Tibial nerve (tissue), 4 donors: ENCODE measurements around the gene SMAD5.

Experiments used
- EP300 ChIP-seq, 2 donors: sonication (generic); formaldehyde crosslinking; IDR thresholded peaks; one replicate each; pipeline ENCODE4 v1.6.1; 2017; ENCODE audit warnings: antibody characterized with exemption in 2 of 2, mild to moderate bottlenecking in 1 of 2
- POLR2A ChIP-seq, 2 donors: fragments of 450-650 bp; IDR thresholded peaks; one replicate each; pipeline ENCODE4 v1.6.1; 2017; ENCODE audit warnings: antibody characterized with exemption in 2 of 2, mild to moderate bottlenecking in 2 of 2, moderate library complexity in 2 of 2
- TF ChIP-seq, protein P1 (sequence below), 5 experiments: fragments of 200-600 bp in 3 of 5; fragments of 450-650 bp in 2 of 5; sonication (generic) in 3 of 5; IDR thresholded peaks; one replicate each; pipeline ENCODE4 v1.5.1; 2016 to 2019; ENCODE audit warnings: antibody characterized with exemption in 5 of 5, mild to moderate bottlenecking in 3 of 5, moderate library complexity in 2 of 5

DNA sequence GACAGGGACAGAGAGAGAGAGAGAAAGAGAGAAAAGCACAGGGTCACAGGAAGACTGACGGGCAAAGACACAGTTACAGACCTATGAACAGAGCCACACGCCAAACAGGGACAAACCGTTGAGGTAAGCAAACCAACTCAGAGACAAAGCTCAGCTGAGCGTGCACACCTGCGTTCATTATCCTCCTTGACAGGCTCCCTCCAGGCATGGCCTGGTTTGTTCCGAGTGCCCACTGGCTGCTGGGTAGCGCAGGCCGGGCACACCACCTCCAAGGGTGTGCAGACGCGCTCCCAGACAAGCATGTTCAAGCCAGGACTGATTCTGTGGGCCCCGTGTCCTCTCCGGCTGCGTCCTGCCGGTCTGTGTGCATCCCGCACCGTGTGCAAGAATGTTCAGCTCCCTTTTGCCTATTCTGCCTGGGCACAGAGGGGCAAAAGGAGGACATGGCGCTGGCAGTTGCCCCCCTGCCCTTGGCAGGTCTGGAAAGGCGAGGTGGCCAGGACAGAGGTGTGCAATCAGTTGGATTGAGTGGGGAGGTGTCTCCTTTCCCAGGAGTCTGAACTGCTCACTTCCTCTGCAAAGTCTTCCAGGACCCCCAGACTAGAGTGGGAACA is 60.8 kb downstream of the SMAD5 start:
- TF ChIP-seq EP300 (IDR thresholded peaks at IDR 0.05) (no peak), POLR2A (IDR thresholded peaks at IDR 0.05) (no peak)
- TF ChIP-seq, protein P1, sequence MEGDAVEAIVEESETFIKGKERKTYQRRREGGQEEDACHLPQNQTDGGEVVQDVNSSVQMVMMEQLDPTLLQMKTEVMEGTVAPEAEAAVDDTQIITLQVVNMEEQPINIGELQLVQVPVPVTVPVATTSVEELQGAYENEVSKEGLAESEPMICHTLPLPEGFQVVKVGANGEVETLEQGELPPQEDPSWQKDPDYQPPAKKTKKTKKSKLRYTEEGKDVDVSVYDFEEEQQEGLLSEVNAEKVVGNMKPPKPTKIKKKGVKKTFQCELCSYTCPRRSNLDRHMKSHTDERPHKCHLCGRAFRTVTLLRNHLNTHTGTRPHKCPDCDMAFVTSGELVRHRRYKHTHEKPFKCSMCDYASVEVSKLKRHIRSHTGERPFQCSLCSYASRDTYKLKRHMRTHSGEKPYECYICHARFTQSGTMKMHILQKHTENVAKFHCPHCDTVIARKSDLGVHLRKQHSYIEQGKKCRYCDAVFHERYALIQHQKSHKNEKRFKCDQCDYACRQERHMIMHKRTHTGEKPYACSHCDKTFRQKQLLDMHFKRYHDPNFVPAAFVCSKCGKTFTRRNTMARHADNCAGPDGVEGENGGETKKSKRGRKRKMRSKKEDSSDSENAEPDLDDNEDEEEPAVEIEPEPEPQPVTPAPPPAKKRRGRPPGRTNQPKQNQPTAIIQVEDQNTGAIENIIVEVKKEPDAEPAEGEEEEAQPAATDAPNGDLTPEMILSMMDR (IDR thresholded peaks at IDR 0.05), result no peak
